HL-60/S4 treated with retinoic acid at 250 ng/mL for 4 days and 3 days (cell line): Measurements from ENCODE around the gene IL16.
"Not testable (repeated sequence)": the region's sequence is repeated elsewhere in the genome, so short reads cannot be mapped to it uniquely, and the experiment has no call there.

Experiments
- in situ Hi-C: fragments of 300-500 bp; cut with MboI; formaldehyde crosslinking; loops from 2 replicates; pipeline ENCODE4 v1.7.0; 2022; ENCODE audit warnings: low sequenced_read_pairs

IL16 gene

DNA sequence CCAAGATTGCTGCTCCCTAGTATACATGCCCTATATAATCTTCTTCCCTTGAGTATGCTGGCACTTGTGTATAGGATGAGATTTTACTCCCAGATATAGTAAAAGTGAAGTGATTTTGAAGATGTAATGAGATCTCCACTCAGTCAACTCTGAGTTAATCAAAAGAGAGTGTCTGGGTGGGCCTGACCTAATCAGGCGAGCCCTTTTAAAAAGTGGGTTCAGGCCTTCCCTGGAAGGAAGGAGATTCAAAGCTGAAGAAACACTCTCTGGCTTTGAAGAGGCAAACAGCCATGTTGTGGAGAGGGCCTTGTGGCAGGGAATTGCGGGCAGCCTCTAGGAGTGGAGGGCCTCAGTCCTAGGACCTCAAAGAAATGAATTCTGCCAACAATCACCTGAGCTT is 132.8 kb downstream of the IL16 start:
- in situ Hi-C loops, result no loop called here

DNA sequence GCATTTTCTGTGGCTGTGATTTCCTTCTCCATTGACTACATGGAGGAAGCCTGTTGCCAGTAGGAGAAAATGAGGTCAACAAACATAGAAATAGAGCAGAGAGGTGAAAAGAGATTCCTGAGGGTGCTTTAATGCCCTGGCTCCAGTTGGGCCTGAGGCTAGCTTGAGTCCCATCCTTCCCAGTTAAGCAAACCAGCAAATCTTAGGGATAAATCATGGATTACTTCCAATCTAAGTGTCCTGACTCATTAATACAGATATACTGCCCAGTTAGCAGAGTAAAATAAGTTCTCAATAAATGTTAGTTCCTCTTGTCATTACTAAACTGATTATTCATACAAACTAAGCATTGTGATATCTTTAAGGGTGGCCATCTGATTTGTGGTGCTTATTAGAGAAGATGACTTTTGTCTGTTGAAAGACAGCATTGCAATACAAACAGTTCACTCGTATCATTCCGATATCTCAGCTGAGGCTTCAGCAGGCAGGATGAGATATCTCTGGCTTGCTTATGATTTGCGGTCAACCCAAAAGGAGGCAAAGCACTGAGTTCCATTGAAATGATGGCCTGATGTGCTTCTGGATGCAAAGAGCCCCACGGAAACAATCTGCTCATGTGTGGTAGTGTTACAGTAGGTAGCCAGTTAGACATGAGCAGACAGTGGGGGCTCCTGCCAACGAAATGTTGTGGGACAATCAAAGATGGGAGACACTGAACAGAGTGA is 133.8 kb downstream of the IL16 start:
- in situ Hi-C loops, result loop anchor here (5.0 kb wide), 1 partner anchor 33 kb away; no protein-coding TSS in a partner anchor

DNA sequence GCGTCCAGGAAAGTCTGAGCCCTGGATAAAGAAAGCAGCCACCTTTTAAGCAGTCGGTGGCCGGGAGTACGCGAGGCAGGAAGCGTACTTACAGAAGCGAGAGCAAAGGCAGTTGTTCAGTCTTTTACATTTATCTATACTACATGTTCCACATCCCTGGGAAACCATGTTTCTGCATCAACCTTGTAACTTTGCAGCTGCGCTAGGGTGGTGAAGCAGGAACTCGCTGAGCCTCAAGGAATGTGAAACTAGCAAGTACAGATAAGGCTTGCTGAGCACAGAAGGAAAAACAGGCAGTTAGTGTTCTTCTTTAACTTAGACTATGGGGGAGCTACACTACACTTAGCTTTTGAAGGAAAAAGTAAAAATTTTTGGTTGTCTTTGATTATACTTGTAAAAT is 134.5 kb downstream of the IL16 start:
- in situ Hi-C loops, result loop anchor here (5.0 kb wide), 1 partner anchor 34 kb away; no protein-coding TSS in a partner anchor

DNA sequence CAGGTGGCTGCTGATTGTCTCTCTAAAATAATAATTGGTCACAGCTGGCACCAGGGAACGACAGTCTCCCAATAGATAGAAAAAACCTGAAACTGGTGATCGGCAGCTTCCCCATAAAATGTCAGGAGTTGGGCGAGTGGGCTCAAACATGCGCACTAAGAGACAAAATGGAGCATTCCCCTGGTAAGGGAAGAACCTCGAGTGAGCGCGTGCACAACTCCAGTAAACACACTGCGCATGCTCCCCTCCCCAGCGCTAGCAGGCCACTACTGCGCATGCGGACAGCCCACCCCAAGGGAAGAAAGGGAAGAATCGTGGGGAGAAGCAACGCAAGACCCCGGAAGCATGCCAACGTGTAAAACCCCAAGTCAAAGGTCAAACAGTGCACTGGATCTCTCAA is 134.9 kb downstream of the IL16 start:
- in situ Hi-C loops, result loop anchor here (5.0 kb wide), 1 partner anchor 34 kb away; no protein-coding TSS in a partner anchor

DNA sequence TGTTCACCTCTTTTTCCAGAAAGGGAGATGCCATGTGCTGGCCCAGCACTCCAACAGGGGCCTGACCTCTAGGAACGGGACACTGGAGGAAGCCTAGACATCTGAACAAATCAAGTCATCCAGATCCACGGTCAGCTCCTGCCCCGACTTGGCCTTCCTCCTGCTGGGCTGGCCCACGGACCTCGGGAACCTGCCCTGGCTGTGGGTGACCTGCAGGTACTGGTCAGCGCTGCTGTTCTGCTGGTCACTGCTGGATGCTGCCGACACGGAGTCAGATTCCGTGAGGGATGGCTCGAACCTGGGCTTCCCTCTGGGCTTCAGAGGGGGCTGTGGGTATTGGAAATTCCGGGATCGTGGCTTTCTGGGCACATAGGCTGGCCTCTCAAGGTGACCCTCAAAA is 135.6 kb downstream of the IL16 start:
- in situ Hi-C loops, result loop anchor here (5.0 kb wide), 1 partner anchor 35 kb away; no protein-coding TSS in a partner anchor

DNA sequence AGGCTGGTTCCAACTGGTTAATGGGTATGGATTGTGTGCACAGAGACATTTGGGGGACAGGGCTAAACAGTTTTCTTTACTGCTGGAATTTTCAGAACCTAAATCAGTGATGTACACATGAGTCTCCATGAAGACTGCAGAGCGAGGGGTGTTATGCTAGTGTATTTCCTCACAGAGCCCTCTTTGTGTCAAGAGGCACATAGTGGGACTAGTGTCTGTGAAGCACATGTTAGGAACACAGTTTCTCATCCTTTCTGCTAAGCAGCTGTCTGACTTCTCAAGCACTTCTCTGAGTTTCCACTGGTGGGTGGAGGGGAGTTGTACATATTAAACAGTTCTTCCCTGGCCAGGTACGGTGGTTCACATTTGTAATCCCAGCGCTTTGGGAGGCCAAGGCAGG is 136.7 kb downstream of the IL16 start:
- in situ Hi-C loops, result loop anchor here (5.0 kb wide), 1 partner anchor 36 kb away; no protein-coding TSS in a partner anchor

DNA sequence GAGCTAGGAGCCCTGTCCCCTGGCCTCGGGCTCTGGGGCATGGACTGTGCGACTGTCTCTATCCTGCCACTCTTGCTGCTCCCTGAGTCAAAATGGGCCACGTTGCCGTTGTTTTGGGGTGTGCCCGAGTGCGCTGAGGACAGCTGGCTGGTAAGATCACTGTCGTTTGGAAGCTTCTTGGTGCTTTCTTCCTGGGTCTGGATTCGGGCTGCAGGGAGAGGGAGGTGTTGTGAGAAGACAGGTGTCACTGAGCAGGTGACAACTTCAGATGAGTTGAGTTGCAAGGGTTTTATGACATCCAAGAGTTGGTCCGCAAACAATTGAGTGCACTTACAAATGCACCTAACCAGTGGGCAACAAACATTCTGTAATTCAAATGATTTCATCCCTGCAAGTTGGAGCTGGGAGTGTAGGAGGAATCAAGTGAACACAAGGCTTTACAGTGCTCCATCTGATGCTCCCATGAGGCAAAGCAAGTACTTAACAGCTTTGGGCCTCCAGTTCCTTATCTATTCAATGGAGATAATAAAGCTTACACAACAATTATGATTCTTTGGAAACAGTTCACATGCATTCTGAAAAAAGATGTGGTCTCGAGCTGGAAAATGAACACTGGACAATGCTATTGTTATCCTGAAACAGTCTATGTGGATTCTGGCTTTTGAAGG is 138.2 kb downstream of the IL16 start:
- in situ Hi-C loops, result loop anchor here (5.0 kb wide), 1 partner anchor 38 kb away; no protein-coding TSS in a partner anchor

DNA sequence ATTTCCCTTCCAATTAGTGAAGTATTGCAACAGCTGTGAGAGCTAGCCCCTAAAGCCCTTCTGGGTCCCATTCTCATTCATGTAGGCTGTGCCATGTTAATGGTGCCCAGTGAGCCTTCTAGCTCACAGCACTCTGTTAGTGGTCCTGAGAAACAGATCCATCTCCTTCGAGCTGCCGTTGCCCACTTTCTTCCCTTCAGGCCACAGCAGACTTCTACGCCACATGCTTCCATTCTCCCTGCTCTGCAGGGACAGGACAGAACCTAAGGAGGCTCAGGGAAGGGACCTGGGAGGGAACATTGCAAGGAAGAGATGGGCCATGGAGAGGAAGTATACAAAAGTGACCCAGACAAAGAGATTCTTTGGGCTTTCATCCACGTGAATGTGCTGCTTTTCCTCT is 139.0 kb downstream of the IL16 start:
- in situ Hi-C loops, result no loop called here

DNA sequence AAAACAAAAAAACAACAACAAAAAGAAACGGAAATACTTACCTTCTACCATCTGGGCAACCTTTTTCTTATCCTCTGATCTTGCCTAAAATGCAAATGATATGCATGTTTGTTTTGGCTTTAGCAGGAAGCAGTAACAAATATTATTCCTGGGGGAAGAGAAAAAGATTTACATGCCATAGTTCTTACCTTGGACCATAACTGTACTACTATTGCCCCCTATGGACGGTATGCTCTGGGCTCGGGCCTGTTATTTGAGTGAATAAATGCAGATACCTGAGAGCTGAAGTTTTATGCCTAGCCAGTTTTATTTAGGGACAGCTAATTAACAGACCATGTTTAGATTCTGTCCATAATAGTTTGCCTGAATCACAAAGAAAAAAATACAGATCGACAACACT is 139.9 kb downstream of the IL16 start:
- in situ Hi-C loops, result no loop called here

DNA sequence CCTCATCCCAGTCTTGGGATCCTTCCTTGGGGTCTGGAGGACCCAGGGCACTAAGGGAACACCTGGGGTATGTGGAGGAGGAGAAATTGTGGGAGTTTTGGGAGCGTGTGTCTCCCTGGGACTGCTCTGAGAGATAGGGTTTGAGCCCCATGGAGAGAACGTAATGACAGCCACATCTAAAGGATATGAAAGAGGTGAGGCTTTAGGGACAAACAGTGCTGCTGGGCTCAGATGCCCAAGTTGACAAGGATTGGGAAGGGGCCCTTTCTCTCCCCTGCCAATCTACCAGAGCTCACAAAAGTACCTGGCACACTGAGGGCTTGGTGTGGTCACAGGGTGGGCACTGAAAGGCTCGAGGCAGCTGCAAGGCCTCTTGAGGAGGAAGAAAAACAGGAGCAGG is 140.6 kb downstream of the IL16 start:
- in situ Hi-C loops, result no loop called here

DNA sequence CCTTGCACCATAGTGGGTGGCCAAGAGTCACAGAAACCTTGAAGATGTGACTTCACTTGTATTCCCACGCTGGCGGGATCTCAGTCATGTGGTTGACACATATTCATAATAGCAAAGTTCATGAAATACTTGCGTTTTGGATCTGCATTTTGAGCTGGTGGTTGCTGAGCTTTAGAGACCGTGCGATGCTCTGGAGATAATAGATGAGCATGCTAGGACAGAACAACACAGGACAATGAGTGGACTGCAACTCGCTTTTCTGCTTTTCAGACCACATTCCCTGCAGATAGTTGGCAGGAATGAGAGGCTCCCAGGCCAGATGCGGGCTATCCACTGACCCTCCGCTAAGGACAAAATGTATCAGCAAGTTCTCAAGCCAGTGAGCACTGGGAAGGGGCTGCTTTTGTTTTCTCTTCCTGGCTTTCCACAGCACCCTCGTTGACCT is 141.1 kb downstream of the IL16 start:
- in situ Hi-C loops, result no loop called here

DNA sequence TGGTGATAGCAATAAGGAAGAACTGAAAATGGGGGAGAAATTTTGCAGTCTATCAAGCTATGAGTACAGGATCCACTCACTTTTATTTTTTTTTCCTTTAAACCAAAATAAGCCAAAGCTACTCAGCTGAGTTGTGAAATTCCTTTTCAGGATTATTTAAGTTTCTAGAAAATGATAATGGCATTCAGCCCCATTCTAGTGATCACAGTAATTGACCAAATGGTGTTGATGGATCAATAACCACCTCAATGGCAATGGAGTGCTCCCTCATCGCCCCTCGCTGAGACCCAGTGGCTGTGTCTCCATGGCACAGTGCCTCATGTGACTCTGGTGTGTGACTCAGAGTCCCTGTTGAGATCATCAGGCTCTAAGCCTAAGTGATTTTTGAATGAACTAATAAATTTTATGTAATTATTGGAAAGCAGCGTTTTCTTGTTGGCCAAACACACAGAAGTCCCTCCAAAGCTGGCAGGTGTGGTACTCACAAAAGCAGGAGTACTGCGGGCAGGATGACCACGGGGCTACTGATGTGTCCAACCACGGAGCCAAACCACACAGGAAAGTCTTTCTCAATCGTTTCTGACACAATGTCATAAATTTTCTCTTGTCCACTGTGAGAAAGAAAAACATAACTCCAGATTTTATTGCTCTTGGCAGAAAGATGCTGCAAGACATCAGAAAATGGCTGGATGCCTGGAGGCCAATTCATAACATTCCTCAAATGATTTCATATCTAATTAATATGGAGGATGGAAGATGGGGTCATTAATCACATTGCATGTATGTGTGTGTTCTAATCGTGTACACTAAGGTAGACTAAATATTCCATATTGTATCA is 141.7 kb downstream of the IL16 start:
- in situ Hi-C loops, result no loop called here

DNA sequence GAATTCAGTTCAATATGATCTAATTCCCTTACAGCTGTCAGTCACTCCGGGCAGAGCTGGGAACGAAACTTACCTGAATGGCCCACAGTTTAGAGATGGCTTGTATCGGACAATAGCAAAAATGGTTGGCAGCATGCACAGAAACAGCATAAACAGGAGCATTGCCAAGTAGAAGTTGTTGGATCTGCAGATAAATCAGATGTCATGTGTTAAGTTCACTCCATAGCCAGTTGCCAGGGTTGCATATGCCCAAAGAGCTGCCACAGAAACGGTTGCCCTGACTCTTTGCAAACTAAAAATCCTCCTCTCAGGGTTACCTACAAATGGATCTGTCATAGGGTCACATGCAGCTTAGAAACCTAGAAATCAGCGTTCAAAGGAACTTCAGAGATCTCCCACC is 142.6 kb downstream of the IL16 start:
- in situ Hi-C loops, result no loop called here

DNA sequence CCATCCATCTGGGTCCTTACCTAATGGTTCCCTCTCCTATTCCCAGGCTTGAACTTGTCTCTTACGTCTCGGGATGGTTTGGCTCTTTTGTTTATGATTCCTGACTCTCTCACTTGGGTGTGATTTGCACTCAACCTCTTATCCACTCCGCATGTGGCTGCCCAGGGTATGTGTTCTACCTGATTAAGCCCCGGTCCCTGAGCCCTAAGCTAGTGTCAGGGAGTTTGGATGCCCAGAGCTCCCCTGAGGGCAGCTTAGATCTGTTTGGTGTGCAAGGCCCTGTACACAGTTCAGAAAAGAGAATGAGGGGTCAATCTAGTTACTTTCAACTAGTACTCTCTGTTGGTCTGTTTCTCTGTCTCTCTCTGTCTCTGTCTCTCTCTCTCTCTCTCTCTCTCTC is 143.2 kb downstream of the IL16 start:
- in situ Hi-C loops, result no loop called here

DNA sequence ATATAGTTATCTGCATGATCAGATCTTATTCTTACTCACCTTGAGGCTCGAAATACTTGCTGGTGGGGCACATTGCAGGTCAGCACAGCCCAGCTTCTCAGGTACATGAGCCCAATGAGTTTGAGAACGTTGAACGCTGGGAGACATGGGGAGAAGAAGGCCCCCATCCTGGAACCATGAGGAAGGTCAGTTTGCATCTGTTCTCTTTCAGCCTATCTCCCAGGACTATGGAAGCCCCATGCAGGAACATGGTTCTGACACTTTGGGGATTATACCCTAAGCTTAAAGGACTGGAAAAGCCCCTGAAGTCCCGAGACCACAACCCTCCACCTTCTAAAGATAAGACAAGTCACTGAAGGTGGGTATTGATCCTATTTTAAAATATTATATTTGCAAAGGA is 144.7 kb downstream of the IL16 start:
- in situ Hi-C loops, result no loop called here

DNA sequence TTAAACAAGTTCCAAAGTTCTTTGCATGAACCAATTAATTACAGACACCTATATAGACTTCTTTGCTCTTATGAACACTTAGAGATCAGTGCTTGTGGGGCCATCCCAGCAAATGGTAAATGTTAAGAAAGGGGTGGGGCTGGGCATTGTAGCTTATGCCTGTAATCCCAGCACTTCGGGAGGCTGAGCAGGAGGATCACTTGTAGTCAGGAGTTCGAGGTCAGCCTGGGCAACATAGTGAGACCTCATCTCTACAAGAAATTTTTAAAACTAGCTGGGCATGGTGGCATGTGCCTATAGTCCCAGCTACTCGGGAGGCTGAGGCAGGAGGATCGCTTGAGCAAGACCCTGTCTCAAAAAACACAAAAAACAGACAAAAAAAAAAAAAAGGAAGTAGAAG is 146.7 kb downstream of the IL16 start:
- in situ Hi-C loops, result no loop called here

DNA sequence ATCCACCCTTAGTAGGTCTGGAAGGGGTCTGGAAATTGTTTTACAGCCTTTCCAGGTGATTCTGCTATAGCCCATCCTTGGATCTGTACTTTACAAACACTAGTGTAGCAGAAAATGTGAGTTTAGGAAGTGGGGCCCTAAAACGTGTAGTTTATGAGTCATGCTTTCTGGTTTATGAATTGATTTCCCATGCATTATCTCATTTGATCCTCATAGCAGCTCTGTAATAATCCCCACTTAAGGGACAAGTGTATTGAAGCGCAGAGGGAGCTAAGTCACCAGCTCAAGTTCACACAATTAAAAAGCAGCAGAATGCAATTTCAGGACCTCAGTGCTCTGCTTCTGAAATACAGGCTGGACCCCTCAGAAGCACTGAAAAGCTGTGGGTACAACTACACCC is 149.9 kb downstream of the IL16 start:
- in situ Hi-C loops, result no loop called here

DNA sequence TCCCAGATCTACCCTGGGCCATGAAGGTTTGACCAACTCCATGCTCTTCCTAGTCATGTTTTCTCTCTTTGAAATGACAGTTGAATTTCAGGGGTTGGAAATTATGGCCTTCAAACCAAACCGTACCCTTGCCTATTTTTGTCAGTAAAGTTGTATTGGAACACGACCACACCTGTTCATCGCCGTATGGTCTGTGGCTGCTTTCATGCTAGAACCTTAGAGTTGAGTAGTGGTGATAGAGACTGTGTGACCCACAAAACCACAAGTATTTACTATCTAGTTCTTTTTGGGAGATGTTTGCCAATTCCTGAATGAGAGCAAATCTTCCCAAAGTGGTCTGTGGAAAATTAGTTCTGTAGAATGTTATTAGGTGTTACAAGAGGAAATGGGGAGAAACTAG is 151.2 kb downstream of the IL16 start:
- in situ Hi-C loops, result no loop called here

DNA sequence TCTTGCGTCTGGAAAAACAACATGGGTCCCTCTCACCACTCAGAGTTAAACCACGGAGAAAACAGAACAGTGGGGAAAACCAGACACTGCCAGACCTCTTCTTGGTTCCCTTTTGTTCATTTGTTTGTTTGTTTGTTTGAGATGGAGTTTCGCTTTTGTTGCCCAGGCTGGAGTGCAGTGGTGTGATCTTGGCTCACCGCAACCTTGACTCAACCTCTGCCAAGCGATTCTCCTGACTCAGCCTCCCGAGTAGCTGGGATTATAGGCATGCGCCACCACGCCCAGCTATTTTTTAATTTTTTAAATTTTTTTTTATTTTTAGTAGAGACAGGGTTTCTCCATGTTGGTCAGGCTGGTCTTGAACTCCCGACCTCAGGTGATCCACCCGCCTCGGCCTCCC is 152.0 kb downstream of the IL16 start:
- in situ Hi-C loops, result not testable (repeated sequence)

DNA sequence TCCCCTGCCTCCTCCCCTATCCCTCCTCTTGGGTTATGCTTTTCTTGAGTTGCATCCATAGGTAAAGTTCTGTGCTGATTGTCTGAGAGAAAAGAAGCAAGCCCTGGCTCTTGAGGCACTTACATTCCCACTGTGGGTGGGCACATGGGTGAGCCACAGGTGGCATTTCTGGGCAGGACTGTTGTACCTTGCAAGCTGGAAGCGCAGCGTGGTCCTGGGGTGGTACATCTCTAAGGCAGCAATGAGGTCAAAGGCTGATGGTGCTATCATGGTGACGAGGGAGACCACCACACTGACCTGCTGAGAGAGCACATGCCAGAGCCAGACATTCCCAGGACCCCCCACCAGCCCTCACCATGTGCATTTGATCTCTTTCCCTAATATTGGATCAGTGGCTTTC is 152.6 kb downstream of the IL16 start:
- in situ Hi-C loops, result no loop called here

DNA sequence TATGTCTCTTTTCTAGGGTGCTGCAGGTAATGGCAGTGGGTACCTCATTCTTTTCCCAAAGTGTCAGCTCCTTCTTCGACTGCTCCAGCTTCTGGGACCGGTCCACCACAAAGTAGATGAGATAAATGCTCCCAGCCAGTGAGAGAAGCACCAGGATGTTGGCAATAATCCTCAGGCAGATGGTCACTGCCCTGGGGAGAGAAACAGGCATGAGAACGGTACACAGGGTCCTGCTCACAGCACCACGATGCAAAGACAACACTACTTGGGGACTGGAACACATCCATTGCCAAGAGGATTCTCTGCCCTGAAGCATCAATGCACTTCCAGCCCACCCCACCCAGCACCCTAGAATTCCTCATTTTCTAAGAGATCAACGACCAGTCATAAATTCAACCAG is 155.0 kb downstream of the IL16 start:
- in situ Hi-C loops, result no loop called here
